ENCODE results near the gene UGT1A3.

Gene UGT1A3

GRCh38 chr2:233688341-233688740 lies 40.5 kb upstream of the UGT1A3 start:
- H3K4me3 ChIP-seq (replicated peaks; ENCODE audit: low read depth, low read length): no peak overlapping the region
- no peak for DNase-seq (ENCODE audit: low read depth)
- no peak for TF ChIP-seq CTCF (IDR thresholded peaks at IDR 0.05; ENCODE audit: low read length, missing control alignments)

DNA sequence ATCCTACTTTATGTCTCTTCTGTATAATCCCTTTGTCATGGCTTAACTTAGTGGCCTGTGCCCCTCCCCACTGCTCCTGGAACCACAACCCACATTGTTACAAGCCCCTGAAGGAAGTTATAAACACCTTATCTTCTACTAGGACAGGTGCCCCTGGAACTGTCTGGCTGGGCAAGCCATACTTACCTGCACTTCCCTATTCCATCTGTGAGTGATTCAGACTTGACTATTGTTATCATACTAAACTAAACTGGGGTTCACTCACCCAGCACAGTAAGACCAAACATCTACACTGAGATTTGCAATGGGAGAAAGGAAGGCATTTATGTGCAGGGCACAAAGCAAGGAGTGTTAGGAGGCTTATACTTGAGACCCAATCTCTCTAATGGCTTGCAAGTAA lies 39.8 kb upstream of the UGT1A3 start:
- TF ChIP-seq CTCF (IDR thresholded peaks at IDR 0.05; ENCODE audit: low read length, missing control alignments): no peak
- H3K4me3 ChIP-seq (replicated peaks; ENCODE audit: low read depth, low read length): no peak overlapping the region
- no peak for DNase-seq (ENCODE audit: low read depth)

DNA sequence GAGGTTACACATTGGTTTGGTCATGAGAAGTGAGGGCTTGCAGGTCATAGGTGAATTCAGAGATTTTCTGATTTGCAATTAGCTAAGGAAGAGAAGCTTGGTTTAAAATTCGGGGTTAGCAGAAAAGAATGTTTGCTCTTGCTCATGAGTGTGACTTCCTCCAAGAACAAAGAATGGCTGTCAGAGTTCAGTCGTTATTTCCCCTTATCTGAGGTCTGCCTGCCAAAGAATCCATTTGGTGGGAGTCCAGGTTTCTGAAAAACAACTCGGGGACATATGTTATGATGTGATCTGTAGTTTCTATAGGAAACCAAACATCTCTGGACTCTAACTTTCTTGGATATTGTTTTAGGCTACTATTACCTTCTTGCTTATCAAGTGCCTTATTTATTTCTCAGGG lies 39.3 kb upstream of the UGT1A3 start:
- peak; percentile 82 for DNase-seq (ENCODE audit: low read depth)
- no peak for TF ChIP-seq CTCF (IDR thresholded peaks at IDR 0.05; ENCODE audit: low read length, missing control alignments)
- no peak overlapping the region for H3K4me3 ChIP-seq (replicated peaks; ENCODE audit: low read depth, low read length)

- DNase-seq (ENCODE audit: low read depth): peak; percentile 56
- no peak for TF ChIP-seq CTCF (IDR thresholded peaks at IDR 0.05; ENCODE audit: low read length, missing control alignments)
- no peak overlapping the region for H3K4me3 ChIP-seq (replicated peaks; ENCODE audit: low read depth, low read length)
These were observed 38.4 kb upstream of the UGT1A3 start for GRCh38 chr2:233690444-233690843.

GRCh38 chr2:233691443-233692433 lies 37.1 kb upstream of the UGT1A3 start:
- DNase-seq (ENCODE audit: low read depth): no peak
- TF ChIP-seq CTCF (IDR thresholded peaks at IDR 0.05; ENCODE audit: low read length, missing control alignments): no peak
- H3K4me3 ChIP-seq (replicated peaks; ENCODE audit: low read depth, low read length): no peak overlapping the region

- DNase-seq (ENCODE audit: low read depth): no peak
- no peak for TF ChIP-seq CTCF (IDR thresholded peaks at IDR 0.05; ENCODE audit: low read length, missing control alignments)
- no peak within 1 kb of the TSS for H3K4me3 ChIP-seq (replicated peaks; ENCODE audit: low read depth, low read length)
These were observed 36.2 kb upstream of the UGT1A3 start, which contains the start of gene UGT1A6 for GRCh38 chr2:233692648-233693047. Gene UGT1A6, plus strand, starts transcription at chr2:233692890. Its CDS starts 115 bp downstream, at chr2:233693005.

All from fibroblast of pulmonary artery (primary cell).